Left lung (tissue), 10 donors: ENCODE results near the gene MZB1. TPM values are rescaled to one million over a fixed set of nuclear protein-coding genes. Genes with fewer than 3 reads are reported as not detected.

ENCODE experiments used
- ATAC-seq: fragments of 200-7000 bp; cut with Tn5 transposase; one replicate; pipeline ENCODE4 v1.9.1; 2020; ENCODE audit warnings: moderate library complexity
- DNase-seq, 4 donors: peaks; one replicate each; pipeline ENCODE4 v3.0.0-alpha.2; 2013 to 2020
- H3K27ac ChIP-seq, 2 donors: fragments of 200-600 bp; sonication (generic) in 1 of 2; one replicate each; pipeline versions ENCODE4 v1.5.0 to v1.8.0; 2020 to 2021
- H3K27me3 ChIP-seq, 2 donors: fragments of 200-600 bp; sonication (generic) in 1 of 2; one replicate each; pipeline versions ENCODE4 v1.5.0 to v1.8.0; 2020 to 2021
- H3K36me3 ChIP-seq, 2 donors: fragments of 200-600 bp; sonication (generic) in 1 of 2; one replicate each; pipeline versions ENCODE4 v1.5.0 to v1.8.0; 2020 to 2021
- H3K4me1 ChIP-seq, 2 donors: fragments of 200-600 bp; one replicate each; pipeline ENCODE4 v1.8.0; 2021
- H3K4me3 ChIP-seq, 2 donors: fragments of 200-600 bp; sonication (generic) in 1 of 2; one replicate each; pipeline versions ENCODE4 v1.5.0 to v1.8.0; 2020 to 2021; ENCODE audit warnings: mild to moderate bottlenecking in 1 of 2
- H3K9me3 ChIP-seq, 2 donors: fragments of 200-600 bp; sonication (generic) in 1 of 2; one replicate each; pipeline versions ENCODE4 v1.5.0 to v1.8.0; 2020 to 2021
- CTCF ChIP-seq, 2 donors: fragments of 200-600 bp; sonication (generic) in 1 of 2; IDR thresholded peaks; one replicate each; pipeline versions ENCODE4 v1.5.0 to v1.8.0; 2021; ENCODE audit warnings: antibody characterized with exemption in 2 of 2
- intact Hi-C, 2 donors: fragments of 100-400 bp; cut with DNase I; formaldehyde crosslinking; loops; one replicate each; pipeline versions ENCODE4 v1.11.2 to v1.14.2; 2022
- polyA plus RNA-seq, 6 donors: library from polyadenylated mRNA; unstranded; fragments of 120-200 nt; gene quantifications; one replicate each; pipeline ENCODE4 v1.2.1, GENCODE V29; 2013; ENCODE audit not compliant: insufficient read length in 6 of 6
- total RNA-seq, 2 donors: library from RNA; stranded (reverse); fragmentation: NEBNext Ultra II Directional; extraction: Animal tissue kit (Norgen Biotek cat#: 25700); gene quantifications; one replicate each; pipeline ENCODE4 v1.2.1, GENCODE V29; 2021
- donor health status: DM: no; HTN: yes; CAD: no.
- donor health status: DM: no; HTN: no; CAD: no.

Gene MZB1
- total and polyA plus RNA-seq, 8 donors, result 0.41 to 10.6 (median 0.72) TPM

DNA sequence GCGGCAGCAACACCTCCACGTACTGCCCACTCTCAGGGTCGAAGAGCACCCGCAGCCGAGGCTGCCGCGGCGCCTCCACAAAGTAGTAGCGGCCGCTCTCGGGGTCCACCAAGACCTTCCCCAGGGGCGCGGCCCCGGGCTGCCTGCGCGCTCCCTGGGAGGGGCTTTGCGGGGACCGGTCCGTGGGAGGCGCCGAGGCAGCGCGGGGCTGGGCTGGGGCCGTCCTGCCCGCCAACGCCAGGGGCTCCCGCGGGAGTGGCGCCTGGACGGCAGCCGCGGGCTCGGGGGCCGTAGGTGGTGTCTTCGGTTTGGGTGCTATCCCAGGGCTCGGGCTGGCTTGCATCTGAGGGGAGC, 2.6 kb upstream of the MZB1 start:
- ATAC-seq (peak; percentile 2), DNase-seq (peak in 2 of 4 donors; percentile 5 to 85)
- no peak overlapping the region for H3K27ac ChIP-seq
- H3K9me3 ChIP-seq, result no peaks in the 10 kb centered on the region
- peak overlapping the region; percentile 35 to 67 for H3K4me3 ChIP-seq
- peaks cover 15 to 54% of the 10 kb centered on the region in 2 donors for H3K4me1 ChIP-seq
- peaks cover 16 to 42% of the 10 kb centered on the region in 2 donors for H3K27me3 ChIP-seq
- H3K36me3 ChIP-seq, result no peaks in the 10 kb centered on the region
- no peak for TF ChIP-seq CTCF (IDR thresholded peaks at IDR 0.05)
- intact Hi-C loops, result no loop called here

GRCh38 chr5:139391570-139392323, 2.0 kb upstream of the MZB1 start:
- DNase-seq (no peak), ATAC-seq (no peak)
- TF ChIP-seq CTCF (IDR thresholded peaks at IDR 0.05), result no peak
- peaks cover 15 to 54% of the 10 kb centered on the region in 2 donors for H3K4me1 ChIP-seq
- H3K27ac ChIP-seq, result no peak overlapping the region
- H3K4me3 ChIP-seq, result peak overlapping the region in 1 of 2 donors; percentile 67
- H3K36me3 ChIP-seq, result no peaks in the 10 kb centered on the region
- intact Hi-C loops, result no loop called here
- H3K9me3 ChIP-seq, result no peaks in the 10 kb centered on the region
- H3K27me3 ChIP-seq, result peaks cover 16 to 42% of the 10 kb centered on the region in 2 donors

GRCh38 chr5:139390639-139391569, 1.2 kb upstream of the MZB1 start:
- TF ChIP-seq CTCF (IDR thresholded peaks at IDR 0.05), result no peak

GRCh38 chr5:139388198-139388821, 1.4 kb downstream of the MZB1 start:
- no peak for TF ChIP-seq CTCF (IDR thresholded peaks at IDR 0.05)
- Histone ChIP-seq H3K27ac (no peak overlapping the region), H3K4me3 (no peak overlapping the region), H3K9me3 (no peaks in the 10 kb centered on the region), H3K27me3 (peaks cover 0 to 17% of the 10 kb centered on the region in 2 donors), H3K36me3 (no peaks in the 10 kb centered on the region), H3K4me1 (peaks cover 10 to 57% of the 10 kb centered on the region in 2 donors)
- intact Hi-C loops, result no loop called here
- DNase-seq, result peak in 2 of 4 donors; percentile 8 to 35
- ATAC-seq, result peak; percentile 51

More at GRCh38 chr5:139390639-139391569, 1.2 kb upstream of the MZB1 start:
- no peak overlapping the region for H3K4me3 ChIP-seq
- no peak for DNase-seq
- no peak for ATAC-seq
- H3K4me1 ChIP-seq, result peaks cover 15 to 58% of the 10 kb centered on the region in 2 donors
- no peaks in the 10 kb centered on the region for H3K36me3 ChIP-seq
- H3K27me3 ChIP-seq, result peaks cover 16 to 42% of the 10 kb centered on the region in 2 donors
- H3K27ac ChIP-seq, result peak overlapping the region in 1 of 2 donors; percentile 18
- intact Hi-C loops, result no loop called here
- H3K9me3 ChIP-seq, result no peaks in the 10 kb centered on the region
